Activated naive CD8-positive, alpha-beta T cell (primary cell): ENCODE data around the gene SMG6.
A peak's percentile ranks its signal among the peaks of the same experiment; 100 is the strongest.

ENCODE experiments used
- H3K27ac Mint-ChIP-seq: one replicate; pipeline ENCODE4 v1.8.0; 2021; ENCODE audit warnings: mixed read lengths
- H3K27me3 Mint-ChIP-seq: one replicate; pipeline ENCODE4 v1.8.0; 2021; ENCODE audit warnings: mixed read lengths
- H3K36me3 Mint-ChIP-seq: one replicate; pipeline ENCODE4 v1.8.0; 2021; ENCODE audit warnings: mixed read lengths
- H3K4me1 Mint-ChIP-seq: one replicate; pipeline ENCODE4 v1.8.0; 2021; ENCODE audit warnings: low read depth, mixed read lengths
- H3K4me3 Mint-ChIP-seq: one replicate; pipeline ENCODE4 v1.8.0; 2021; ENCODE audit warnings: mild to moderate bottlenecking, mixed read lengths
- H3K9me3 Mint-ChIP-seq: one replicate; pipeline ENCODE4 v1.8.0; 2021; ENCODE audit warnings: low read depth, mixed read lengths

The SMG6 gene

DNA sequence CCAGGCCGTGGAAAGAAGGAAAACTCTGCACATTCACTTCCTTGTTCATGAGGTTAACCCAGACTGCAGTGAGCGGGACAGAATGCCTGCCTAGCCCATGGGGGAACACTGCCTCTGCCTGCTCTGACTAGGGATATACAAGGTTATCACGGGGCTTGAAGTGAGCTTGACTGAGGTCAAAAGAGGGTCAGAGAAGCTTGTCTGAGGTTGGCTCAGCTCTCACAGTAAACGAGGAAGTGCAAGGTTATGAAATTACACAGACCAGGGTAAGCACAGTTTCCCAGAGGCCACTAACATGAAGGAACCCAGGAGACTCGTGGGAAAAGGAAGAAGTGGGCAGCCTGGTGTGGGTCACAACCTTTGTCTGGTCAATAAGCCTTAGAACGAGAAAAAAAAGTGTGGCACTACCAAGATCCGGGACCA lies 220.0 kb downstream of the SMG6 start:
- Mint-ChIP-seq H3K4me3 (no peak overlapping the region), H3K4me1 (peaks cover 21% of the 10 kb centered on the region), H3K36me3 (peaks cover 26% of the 10 kb centered on the region), H3K9me3 (no peaks in the 10 kb centered on the region), H3K27me3 (no peaks in the 10 kb centered on the region), H3K27ac (no peak overlapping the region)

DNA sequence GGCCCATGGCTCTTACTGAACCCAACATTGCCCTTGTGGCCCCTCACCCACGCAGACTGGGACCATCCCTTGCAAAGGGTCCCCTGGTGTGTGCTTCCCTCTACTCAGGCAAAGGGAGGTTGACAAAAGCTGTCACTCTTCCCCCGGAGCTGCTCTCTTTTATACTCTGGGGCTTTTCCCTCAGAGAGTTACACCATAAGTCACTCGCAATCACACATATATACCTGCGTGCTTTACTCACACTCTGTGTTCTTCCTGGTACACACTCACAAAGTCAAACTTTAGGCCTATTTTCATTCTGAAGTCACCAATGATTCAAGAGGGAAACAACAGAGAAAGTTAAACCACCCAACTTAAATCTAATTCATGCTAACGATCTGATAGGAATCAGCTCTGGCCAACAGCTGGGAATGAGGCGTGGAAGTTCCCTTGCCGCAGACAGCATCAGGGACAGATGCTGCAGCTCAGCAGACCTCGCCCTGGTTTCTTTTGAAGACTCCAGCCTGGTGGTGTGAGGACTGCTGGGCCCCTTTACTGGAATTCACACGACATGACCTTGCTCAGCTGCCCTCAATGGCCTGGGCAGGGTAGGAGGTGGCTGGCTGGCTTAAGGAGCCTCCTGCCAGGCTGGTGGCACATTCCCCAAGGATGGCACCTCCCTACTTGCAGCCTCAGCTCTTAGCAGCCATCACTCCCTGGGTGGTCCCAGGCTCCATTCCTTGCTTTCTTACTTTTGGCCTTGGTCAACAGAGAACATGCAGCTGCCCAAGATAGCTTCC lies 221.4 kb downstream of the SMG6 start:
- Mint-ChIP-seq H3K27me3 (no peaks in the 10 kb centered on the region), H3K36me3 (peaks cover 32% of the 10 kb centered on the region), H3K9me3 (no peaks in the 10 kb centered on the region), H3K4me1 (peaks cover 7% of the 10 kb centered on the region), H3K4me3 (no peak overlapping the region), H3K27ac (no peak overlapping the region)

DNA sequence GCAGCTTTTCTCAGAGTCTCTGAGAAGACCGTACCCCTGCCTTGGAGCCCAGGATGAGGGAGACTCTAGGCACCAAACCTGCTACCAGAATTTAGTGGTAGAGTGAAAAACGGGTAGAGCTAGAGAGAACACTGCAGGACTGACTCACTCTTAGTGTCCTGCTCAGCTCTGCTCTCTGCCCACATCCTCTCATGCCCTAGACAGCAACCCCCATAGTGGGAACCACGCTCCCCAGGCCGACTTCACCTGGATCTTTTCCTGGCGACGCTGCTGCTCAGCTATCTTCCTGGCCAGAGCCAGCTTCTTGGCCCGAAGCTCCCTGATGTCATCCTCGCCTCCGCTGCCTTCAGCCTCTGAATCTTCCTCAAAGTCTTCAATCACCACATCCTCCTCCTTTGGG lies 222.0 kb downstream of the SMG6 start:
- no peak overlapping the region for H3K27ac Mint-ChIP-seq
- no peaks in the 10 kb centered on the region for H3K9me3 Mint-ChIP-seq
- H3K4me1 Mint-ChIP-seq: peaks cover 3% of the 10 kb centered on the region
- H3K36me3 Mint-ChIP-seq: peaks cover 31% of the 10 kb centered on the region
- no peak overlapping the region for H3K4me3 Mint-ChIP-seq
- H3K27me3 Mint-ChIP-seq: no peaks in the 10 kb centered on the region

DNA sequence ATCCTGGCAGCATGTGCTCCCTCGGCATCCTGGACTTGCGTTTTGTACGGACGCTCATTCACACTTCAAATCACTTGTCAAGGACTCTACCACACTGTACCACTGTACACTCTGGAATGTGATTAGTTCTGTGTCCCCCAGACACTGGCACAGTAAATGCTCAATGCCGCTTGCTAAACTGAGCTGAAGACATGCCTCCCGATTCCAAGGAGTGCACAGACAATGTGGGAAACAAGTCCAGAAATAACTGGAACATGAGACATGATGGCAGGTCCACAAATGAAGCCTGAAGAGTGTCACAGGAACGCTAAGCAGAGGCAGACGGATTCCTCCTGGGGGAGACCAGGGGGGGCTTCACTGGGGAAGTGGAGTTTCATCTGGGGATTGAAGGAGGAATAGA lies 226.5 kb downstream of the SMG6 start:
- Mint-ChIP-seq H3K4me1 (peaks cover 6% of the 10 kb centered on the region), H3K27me3 (no peaks in the 10 kb centered on the region), H3K27ac (no peak overlapping the region), H3K4me3 (no peak overlapping the region), H3K36me3 (peaks cover 32% of the 10 kb centered on the region), H3K9me3 (no peaks in the 10 kb centered on the region)

DNA sequence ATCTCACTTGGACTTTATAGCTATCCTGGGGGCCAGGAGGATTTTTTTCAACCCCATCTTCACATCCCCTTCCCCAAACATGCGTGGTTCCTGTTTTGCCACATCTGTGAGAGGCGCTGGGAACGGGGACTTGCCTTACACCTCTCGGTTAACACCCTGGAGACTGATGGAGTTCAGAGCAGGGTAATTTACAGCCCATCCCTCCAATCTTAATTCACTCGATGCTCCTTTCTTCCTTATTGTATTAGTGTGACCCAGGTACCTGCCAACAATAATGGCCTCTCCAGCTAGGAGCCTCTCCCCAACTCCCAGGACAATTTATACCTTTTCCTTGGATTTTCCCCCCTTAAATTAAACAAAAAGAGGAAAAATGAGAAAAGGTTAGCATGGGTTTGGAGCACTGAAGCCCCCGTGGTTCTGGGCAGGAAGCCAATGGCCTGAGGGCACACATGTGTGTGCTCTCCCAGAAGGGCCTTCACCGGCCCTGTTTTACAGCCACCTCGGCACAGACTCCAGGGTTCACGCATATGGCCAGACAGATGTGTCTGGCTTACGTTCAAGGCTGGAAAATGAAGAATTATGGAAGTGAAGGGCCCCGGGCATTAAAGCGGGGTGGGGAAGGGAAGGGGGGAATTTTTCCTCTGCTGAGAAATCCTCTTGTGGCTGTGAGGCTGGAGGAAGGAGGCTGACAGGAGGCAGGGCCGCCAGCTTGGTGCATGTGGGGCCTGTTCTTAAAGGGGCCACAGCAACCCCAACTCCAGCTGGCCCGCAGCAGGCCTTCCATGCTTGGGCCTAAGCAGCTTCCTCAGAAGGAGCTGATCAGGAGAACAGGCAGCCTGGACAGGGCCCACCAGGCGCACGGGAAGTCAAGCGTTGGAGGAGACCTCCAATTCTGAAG lies 227.2 kb downstream of the SMG6 start:
- no peak overlapping the region for H3K4me3 Mint-ChIP-seq
- H3K27me3 Mint-ChIP-seq: no peaks in the 10 kb centered on the region
- peaks cover 6% of the 10 kb centered on the region for H3K4me1 Mint-ChIP-seq
- peaks cover 27% of the 10 kb centered on the region for H3K36me3 Mint-ChIP-seq
- H3K9me3 Mint-ChIP-seq: no peaks in the 10 kb centered on the region
- no peak overlapping the region for H3K27ac Mint-ChIP-seq

DNA sequence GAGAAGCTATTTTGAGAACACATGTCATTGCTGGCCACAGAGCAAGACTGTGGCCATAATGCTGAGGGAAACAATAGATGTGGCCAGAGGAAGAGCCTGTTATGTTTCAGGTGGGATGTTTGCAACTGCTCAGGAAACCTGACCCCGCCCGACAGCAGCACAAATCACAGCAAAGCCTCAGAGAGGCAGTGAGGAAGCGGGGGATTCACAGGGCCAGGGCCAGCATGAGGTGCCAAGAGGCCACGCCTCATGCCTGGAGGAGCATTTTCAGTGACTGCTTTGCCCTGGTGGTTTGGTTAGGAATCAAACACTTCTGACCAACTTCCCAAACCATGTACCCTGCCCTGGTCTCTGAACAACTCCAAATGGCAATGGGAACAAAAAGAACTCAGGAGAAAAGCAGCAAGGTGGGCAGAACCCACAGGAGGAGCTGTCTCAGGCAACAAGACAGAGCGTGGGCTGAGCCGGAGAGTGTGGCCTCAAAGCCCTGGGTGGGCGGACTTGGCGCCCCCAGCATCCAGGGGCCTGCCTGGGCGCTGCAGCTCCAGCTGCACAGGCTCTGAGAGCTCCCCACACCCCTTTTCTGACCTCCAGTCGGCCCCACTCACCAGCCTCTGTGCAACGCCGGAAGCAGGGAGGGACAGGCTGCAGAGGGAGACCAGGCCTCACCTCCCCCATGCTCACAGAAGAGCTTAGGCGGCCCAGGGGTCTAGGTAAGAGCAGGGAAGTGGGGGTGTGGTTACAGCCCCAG lies 228.1 kb downstream of the SMG6 start:
- peaks cover 27% of the 10 kb centered on the region for H3K36me3 Mint-ChIP-seq
- no peaks in the 10 kb centered on the region for H3K9me3 Mint-ChIP-seq
- no peak overlapping the region for H3K4me3 Mint-ChIP-seq
- H3K27me3 Mint-ChIP-seq: no peaks in the 10 kb centered on the region
- no peak overlapping the region for H3K27ac Mint-ChIP-seq
- H3K4me1 Mint-ChIP-seq: peaks cover 13% of the 10 kb centered on the region

DNA sequence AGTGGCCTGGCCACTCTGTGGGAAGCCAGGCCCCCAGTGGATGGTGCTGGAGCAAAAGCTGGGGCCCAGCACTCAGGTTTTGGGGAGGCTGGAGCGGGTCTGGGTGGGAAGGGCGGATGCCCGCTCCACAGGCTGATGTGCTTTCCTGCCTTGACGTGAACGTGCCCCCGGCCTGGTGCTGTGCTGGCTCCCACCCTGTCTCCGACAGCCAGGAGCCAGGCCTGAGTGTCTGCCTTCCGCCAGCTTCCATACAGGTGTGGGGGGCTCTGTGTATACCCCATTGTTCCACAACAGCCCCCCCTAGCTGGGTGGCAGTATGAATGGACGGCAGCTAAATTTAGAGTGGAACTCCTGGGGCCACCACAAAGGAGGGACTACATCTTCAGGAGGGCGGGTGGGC lies 228.7 kb downstream of the SMG6 start:
- Mint-ChIP-seq H3K9me3 (no peaks in the 10 kb centered on the region), H3K27me3 (no peaks in the 10 kb centered on the region), H3K4me3 (no peak overlapping the region), H3K27ac (no peak overlapping the region), H3K4me1 (peaks cover 18% of the 10 kb centered on the region), H3K36me3 (peaks cover 30% of the 10 kb centered on the region)

DNA sequence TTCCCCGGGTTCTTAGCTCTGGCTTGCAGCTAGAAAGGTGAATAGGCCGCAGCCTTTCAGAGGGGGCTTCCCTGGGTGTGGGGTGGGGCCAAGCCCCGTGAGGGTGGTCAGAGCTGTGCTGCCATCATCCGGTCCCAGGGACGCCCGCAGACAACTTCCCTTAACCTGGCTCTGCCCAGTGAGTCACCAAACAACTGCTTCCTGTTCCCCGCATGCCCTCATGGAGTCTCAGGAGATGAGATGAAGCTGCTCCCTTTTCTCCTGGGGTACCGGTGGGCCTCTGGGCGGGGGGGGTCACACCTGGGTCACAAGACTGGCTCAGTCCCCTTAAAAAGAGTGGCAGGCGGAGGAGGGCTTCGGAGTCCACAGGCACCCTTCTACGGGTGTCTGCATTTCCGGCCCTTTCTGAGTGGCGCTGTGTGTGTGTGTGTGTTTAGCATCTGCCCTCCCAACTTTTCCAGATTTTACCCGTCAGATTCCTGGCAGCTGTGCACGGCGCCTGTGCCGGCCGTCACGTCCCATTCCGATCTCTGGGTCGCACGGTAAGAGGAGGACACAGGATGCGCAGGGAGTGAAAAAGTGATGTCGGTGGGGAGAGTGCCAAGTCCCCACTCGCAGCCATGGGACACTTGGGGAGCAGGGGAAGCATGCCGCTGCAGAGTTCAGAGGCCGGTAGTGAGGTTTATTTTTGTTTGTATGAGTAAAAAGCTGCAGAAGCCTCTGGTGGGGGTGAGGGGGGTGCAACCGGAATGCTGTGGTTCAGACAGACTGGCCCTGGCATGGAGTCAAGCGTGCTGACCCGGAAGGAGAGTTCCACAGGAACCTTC lies 231.9 kb downstream of the SMG6 start:
- H3K9me3 Mint-ChIP-seq: no peaks in the 10 kb centered on the region
- no peaks in the 10 kb centered on the region for H3K27me3 Mint-ChIP-seq
- peaks cover 29% of the 10 kb centered on the region for H3K4me1 Mint-ChIP-seq
- peaks cover 23% of the 10 kb centered on the region for H3K36me3 Mint-ChIP-seq
- H3K27ac Mint-ChIP-seq: no peak overlapping the region
- no peak overlapping the region for H3K4me3 Mint-ChIP-seq

DNA sequence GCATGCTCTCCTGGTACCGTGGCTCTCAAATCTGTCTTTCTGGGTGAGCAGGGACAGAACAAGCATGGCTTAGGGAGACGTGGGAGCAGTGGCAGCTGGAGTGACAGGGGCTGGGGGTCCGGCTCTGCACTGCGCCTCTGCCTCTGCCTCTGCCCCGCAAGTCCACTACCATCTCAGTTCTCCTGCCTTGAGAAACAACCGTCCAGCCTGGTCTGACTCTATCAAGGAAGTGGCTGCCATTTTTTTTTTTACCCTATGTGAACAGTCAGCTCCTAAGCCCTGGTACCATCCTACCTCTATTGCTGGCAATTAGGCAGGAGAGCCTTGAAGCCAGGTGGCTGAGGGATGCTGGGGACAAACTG lies 232.6 kb downstream of the SMG6 start:
- H3K4me1 Mint-ChIP-seq: peaks cover 29% of the 10 kb centered on the region
- H3K27me3 Mint-ChIP-seq: no peaks in the 10 kb centered on the region
- H3K27ac Mint-ChIP-seq: peak overlapping the region; percentile 41
- no peaks in the 10 kb centered on the region for H3K9me3 Mint-ChIP-seq
- peaks cover 26% of the 10 kb centered on the region for H3K36me3 Mint-ChIP-seq
- H3K4me3 Mint-ChIP-seq: no peak overlapping the region

DNA sequence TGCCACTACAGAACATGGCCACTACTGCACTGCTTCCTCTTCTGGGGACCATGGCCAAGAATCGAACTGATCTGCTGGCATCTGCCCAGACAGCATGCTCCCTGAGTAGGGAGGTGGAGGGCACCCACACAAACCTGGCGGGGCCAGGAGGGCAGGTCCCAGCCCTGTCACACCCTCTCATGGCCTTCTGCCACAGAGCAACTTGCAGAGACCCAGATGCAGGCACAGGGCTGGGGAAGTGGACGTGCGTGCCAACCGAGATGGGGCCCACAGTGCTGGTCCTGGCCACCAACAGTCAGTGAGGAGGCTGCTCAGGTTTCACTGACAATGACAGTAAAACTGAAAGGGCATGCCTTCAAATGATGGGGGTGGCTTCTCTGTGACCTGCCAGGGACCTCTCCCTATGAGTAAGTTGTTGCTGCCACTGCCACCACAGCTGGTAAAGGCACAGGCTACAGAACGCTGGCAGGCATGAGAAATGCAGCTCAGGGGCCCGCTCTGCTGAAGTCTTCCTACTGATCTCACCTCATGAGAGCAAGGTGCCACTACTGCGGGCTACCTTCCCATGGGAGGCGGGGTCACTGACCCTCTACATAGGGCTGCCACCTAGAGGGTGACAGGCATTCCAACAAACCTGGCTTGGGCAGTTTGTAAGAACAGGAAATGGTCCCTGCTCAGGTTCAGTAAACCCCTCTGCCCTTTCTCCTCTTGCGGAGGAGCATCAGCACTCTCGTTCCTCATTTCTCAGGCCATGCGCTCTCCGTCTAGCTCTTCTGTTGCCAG lies 233.2 kb downstream of the SMG6 start:
- Mint-ChIP-seq H3K4me3 (peak overlapping the region; percentile 67), H3K36me3 (peaks cover 28% of the 10 kb centered on the region), H3K9me3 (no peaks in the 10 kb centered on the region), H3K27me3 (no peaks in the 10 kb centered on the region), H3K27ac (peak overlapping the region; percentile 86), H3K4me1 (peaks cover 28% of the 10 kb centered on the region)

DNA sequence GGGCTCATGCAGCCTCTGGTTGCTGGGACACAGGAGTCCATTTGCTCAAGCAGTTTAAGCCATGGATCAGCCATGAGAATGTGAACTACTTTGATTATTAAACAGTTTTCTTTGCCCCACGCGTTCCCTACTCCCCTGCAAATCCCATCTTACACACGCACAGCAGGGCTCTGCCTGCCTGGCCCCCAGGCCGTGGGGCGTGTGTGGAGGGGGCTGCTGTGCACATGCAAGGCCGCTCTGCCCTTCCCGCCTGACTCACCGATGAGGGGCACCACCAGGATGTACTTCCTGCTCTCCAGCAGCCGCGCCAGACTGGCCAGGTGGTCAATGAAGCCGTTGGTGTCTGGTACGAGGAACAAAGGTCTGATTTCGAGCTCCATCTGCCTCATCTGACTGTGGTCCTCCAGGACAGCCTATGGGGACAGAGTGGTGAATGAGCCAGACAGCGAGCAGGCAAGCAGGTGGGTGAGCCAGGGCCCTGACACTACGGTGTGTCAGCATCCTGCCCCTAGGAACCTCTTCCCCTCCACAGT lies 235.0 kb downstream of the SMG6 start:
- Mint-ChIP-seq H3K27ac (peak overlapping the region; percentile 61), H3K27me3 (no peaks in the 10 kb centered on the region), H3K36me3 (peaks cover 29% of the 10 kb centered on the region), H3K4me1 (peaks cover 27% of the 10 kb centered on the region), H3K9me3 (no peaks in the 10 kb centered on the region), H3K4me3 (peak overlapping the region; percentile 40)

DNA sequence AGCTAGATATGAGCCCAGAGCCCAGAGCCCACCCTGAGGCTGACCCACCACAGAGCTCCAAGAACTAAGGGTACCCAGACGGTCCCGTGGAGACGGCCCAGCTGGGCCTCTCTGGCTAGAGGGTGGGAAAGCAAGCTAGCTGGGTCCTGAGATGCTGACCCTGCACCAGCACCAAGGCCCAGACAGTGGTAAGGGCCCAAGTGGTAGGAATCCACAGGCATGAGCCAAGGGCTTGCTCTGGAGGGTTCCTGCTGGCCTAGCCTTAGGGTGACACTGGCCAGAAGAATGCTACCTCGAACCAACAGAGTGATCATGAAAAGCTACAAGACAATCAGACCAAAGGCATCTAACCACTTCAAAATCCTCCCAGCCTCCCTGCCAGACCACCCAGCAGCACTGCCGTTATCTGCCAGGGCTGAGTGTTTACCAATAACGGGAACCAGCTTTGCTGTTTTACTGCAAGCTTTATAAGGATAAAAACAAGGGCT lies 235.5 kb downstream of the SMG6 start:
- Mint-ChIP-seq H3K27ac (no peak overlapping the region), H3K27me3 (no peaks in the 10 kb centered on the region), H3K4me3 (no peak overlapping the region), H3K4me1 (peaks cover 27% of the 10 kb centered on the region), H3K9me3 (no peaks in the 10 kb centered on the region), H3K36me3 (peaks cover 33% of the 10 kb centered on the region)

DNA sequence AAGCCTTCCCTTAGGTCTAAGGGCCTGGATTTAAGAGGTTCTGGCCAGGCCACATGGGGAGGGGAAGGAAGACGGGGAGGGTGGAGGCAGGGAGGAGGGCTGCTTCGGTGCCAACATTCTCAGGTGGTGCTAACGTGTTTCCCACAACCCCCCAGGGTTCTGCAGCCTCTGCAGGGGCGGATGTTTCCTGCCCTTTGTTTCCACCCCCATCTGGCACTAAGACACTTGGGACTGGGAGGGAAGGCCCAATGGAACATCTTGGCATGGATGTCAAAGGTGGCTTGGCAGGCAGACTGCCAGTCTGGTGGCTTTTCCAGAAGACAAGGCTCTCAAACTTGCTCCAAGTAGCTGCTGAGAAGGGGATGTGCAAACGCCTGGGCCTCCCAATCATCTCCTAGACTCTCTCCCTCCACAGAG lies 236.0 kb downstream of the SMG6 start:
- H3K4me1 Mint-ChIP-seq: peaks cover 27% of the 10 kb centered on the region
- H3K27ac Mint-ChIP-seq: no peak overlapping the region
- H3K27me3 Mint-ChIP-seq: no peaks in the 10 kb centered on the region
- peaks cover 30% of the 10 kb centered on the region for H3K36me3 Mint-ChIP-seq
- H3K4me3 Mint-ChIP-seq: no peak overlapping the region
- H3K9me3 Mint-ChIP-seq: no peaks in the 10 kb centered on the region
